GM23248 (cell line): Measurements from ENCODE around the gene RBM23. TPM values are rescaled to one million over a fixed set of nuclear protein-coding genes. Genes with fewer than 3 reads are reported as not detected.

ENCODE experiments used
- DNase-seq: peaks from one replicate; pipeline ENCODE4 v3.0.0-alpha.2; 2015
- H2AFZ ChIP-seq: fragments of 200-600 bp; sonication (generic); 2 replicates; pipeline ENCODE4 v1.6.1; 2016; ENCODE audit warnings: antibody characterized with exemption
- H3F3A ChIP-seq: fragments of 200-600 bp; sonication (generic); 2 replicates; pipeline ENCODE4 v1.6.1; 2016; ENCODE audit warnings: mild to moderate bottlenecking, antibody characterized with exemption, mixed run types; ENCODE audit not compliant: insufficient read depth
- H3K27ac ChIP-seq: fragments of 200-600 bp; sonication (generic); 2 replicates; pipeline ENCODE4 v1.5.1; 2016; ENCODE audit warnings: mild to moderate bottlenecking
- H3K27me3 ChIP-seq: fragments of 200-600 bp; sonication (generic); replicated peaks from 2 replicates; pipeline ENCODE4 v1.6.1; 2016; ENCODE audit warnings: mild to moderate bottlenecking; ENCODE audit not compliant: insufficient read depth
- H3K36me3 ChIP-seq: fragments of 200-600 bp; sonication (generic); 2 replicates; pipeline ENCODE4 v1.6.1; 2016; ENCODE audit warnings: low read depth, mild to moderate bottlenecking
- H3K4me1 ChIP-seq: fragments of 200-600 bp; sonication (generic); 2 replicates; pipeline ENCODE4 v1.6.1; 2016; ENCODE audit warnings: mild to moderate bottlenecking; ENCODE audit not compliant: insufficient read depth
- H3K4me2 ChIP-seq: fragments of 200-600 bp; sonication (generic); one replicate; pipeline ENCODE4 v1.6.1; 2016; ENCODE audit warnings: mild to moderate bottlenecking; ENCODE audit not compliant: unreplicated experiment
- H3K4me3 ChIP-seq: fragments of 200-600 bp; sonication (generic); 2 replicates; pipeline ENCODE4 v1.5.1; 2016; ENCODE audit warnings: mild to moderate bottlenecking
- H3K79me2 ChIP-seq: fragments of 200-600 bp; sonication (generic); 2 replicates; pipeline ENCODE4 v1.6.1; 2016; ENCODE audit warnings: mild to moderate bottlenecking; ENCODE audit not compliant: insufficient read depth
- H3K9ac ChIP-seq: fragments of 200-600 bp; sonication (generic); 2 replicates; pipeline ENCODE4 v1.6.1; 2016; ENCODE audit warnings: mild to moderate bottlenecking
- H3K9me2 ChIP-seq: fragments of 200-600 bp; sonication (generic); 2 replicates; pipeline ENCODE4 v1.6.1; 2016; ENCODE audit warnings: mixed run types, mild to moderate bottlenecking, moderate library complexity; ENCODE audit not compliant: insufficient read depth
- H3K9me3 ChIP-seq: fragments of 200-600 bp; sonication (generic); one replicate; pipeline ENCODE4 v1.6.1; 2017; ENCODE audit warnings: low read depth
- H4K20me1 ChIP-seq: fragments of 200-600 bp; sonication (generic); 2 replicates; pipeline ENCODE4 v1.6.0; 2016; ENCODE audit not compliant: insufficient read depth
- EZH2 ChIP-seq: fragments of 200-600 bp; sonication (generic); IDR thresholded peaks from 2 replicates; pipeline ENCODE4 v1.6.1; 2018; ENCODE audit warnings: antibody characterized with exemption, mild to moderate bottlenecking; ENCODE audit not compliant: insufficient read depth, poor library complexity, severe bottlenecking
- EZH2phosphoT487 ChIP-seq: fragments of 200-600 bp; sonication (generic); IDR thresholded peaks from 2 replicates; pipeline ENCODE4 v1.6.1; 2018; ENCODE audit warnings: antibody characterized with exemption, moderate library complexity, mild to moderate bottlenecking, low read depth; ENCODE audit not compliant: insufficient read depth
- WGBS, 2 experiments: methylation state at CpG; one replicate each; pipeline ENCODE4 v1.1.6; 2015 to 2017; ENCODE audit warnings: low lambda C conversion rate in 2 of 2, low coverage in 1 of 2; ENCODE audit errors: missing lambda C conversion rate in 2 of 2; 5-methylcytosine and 5-hydroxymethylcytosine counted together
- in situ Hi-C: fragments of 300-500 bp; cut with MboI; formaldehyde crosslinking; loops from 2 replicates; pipeline ENCODE4 v1.15.0; 2020
- polyA plus RNA-seq: library from polyadenylated mRNA; unstranded; fragments of >200 nt; fragmentation: Nextera tagmentation; extraction: Ambion mirVana; gene quantifications from 2 replicates; pipeline ENCODE4 v1.2.1, GENCODE V29; 2016
- total RNA-seq: library from RNA; depleted of rRNA; stranded (reverse); fragments of >200 nt; shearing (Covaris generic); gene quantifications from 2 replicates; pipeline ENCODE4 v1.2.3, GENCODE V29; 2014

Gene RBM23
- total and polyA plus RNA-seq, 2 experiments from 2014 or later = 33.8 to 57.2 TPM

GRCh38 chr14:22892488-22892887, 26.5 kb downstream of the RBM23 start:
- no peak overlapping the region for H2AFZ ChIP-seq
- no peaks in the 10 kb centered on the region for H3K27me3 ChIP-seq
- TF ChIP-seq EZH2phosphoT487 = no peak
- no peak for TF ChIP-seq EZH2
- no peak overlapping the region for H3K9ac ChIP-seq
- H3K27ac ChIP-seq = no peak overlapping the region
- WGBS, 2 experiments = 81 to 86% methylated on average over 7 of the region's 7 CpGs
- no peak overlapping the region for H3K4me2 ChIP-seq
- no peaks in the 10 kb centered on the region for H3K36me3 ChIP-seq
- no peaks in the 10 kb centered on the region for H3K9me3 ChIP-seq
- H3K79me2 ChIP-seq = no peaks in the 10 kb centered on the region
- no peak overlapping the region for H3K4me3 ChIP-seq
- H3K9me2 ChIP-seq = no peaks in the 10 kb centered on the region
- no peak for DNase-seq
- H3K4me1 ChIP-seq = no peaks in the 10 kb centered on the region
- in situ Hi-C loops = no loop called here
- H4K20me1 ChIP-seq = no peaks in the 10 kb centered on the region
- peaks cover 2% of the 10 kb centered on the region for H3F3A ChIP-seq

- H3K9me2 ChIP-seq = no peaks in the 10 kb centered on the region
- DNase-seq = no peak
- WGBS, 2 experiments = 65 to 67% methylated on average over 1 of the region's 1 CpG
- no peaks in the 10 kb centered on the region for H3K9me3 ChIP-seq
- no peaks in the 10 kb centered on the region for H3K27me3 ChIP-seq
- in situ Hi-C loops = no loop called here
- no peaks in the 10 kb centered on the region for H3K36me3 ChIP-seq
- H3F3A ChIP-seq = peaks cover 5% of the 10 kb centered on the region; the same call in 1 of the 2 replicates
- no peak overlapping the region for H3K27ac ChIP-seq
- no peaks in the 10 kb centered on the region for H3K79me2 ChIP-seq
- no peak overlapping the region for H3K9ac ChIP-seq
- no peaks in the 10 kb centered on the region for H3K4me1 ChIP-seq
- H3K4me3 ChIP-seq = no peak overlapping the region
- H2AFZ ChIP-seq = no peak overlapping the region
- H3K4me2 ChIP-seq = no peak overlapping the region
- no peaks in the 10 kb centered on the region for H4K20me1 ChIP-seq
- TF ChIP-seq EZH2phosphoT487 (no peak), EZH2 (no peak)
Observed at GRCh38 chr14:22890416-22890815, 28.5 kb downstream of the RBM23 start.

GRCh38 chr14:22888662-22889061, 30.3 kb downstream of the RBM23 start:
- 40 to 56% methylated on average over 1 to 3 of the region's 4 CpGs for WGBS, 2 experiments
- Histone ChIP-seq H3K36me3 (no peaks in the 10 kb centered on the region), H3F3A (peaks cover 5% of the 10 kb centered on the region; the same call in 1 of the 2 replicates), H4K20me1 (no peaks in the 10 kb centered on the region), H3K4me2 (no peak overlapping the region), H2AFZ (no peak overlapping the region), H3K27ac (no peak overlapping the region), H3K9ac (no peak overlapping the region), H3K4me3 (no peak overlapping the region), H3K9me3 (no peaks in the 10 kb centered on the region), H3K4me1 (no peaks in the 10 kb centered on the region), H3K9me2 (no peaks in the 10 kb centered on the region), H3K79me2 (no peaks in the 10 kb centered on the region), H3K27me3 (no peaks in the 10 kb centered on the region)
- in situ Hi-C loops = no loop called here
- TF ChIP-seq EZH2phosphoT487 (no peak), EZH2 (no peak)
- no peak for DNase-seq

DNA sequence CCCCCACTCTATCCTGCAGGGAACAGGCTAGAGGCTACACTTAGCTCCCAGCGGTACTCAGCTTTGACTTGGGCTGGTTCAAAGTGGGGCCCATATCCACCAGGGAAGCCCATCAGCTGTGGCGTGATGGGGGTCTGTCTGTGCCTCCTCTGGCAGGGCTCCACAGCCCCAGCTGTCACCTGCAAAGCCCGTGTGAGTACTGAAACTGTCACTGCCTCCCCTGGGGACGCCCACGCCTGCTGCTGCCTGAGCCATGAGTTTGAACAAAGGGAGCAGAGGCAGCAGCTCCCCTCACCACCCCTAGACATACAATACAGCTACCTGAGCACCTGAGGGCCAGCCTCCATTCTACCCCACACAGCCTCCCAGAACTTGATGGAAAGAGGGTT, 31.0 kb downstream of the RBM23 start:
- peak overlapping the region; percentile 90; the same call in 1 of the 2 replicates for H2AFZ ChIP-seq
- H3K4me3 ChIP-seq = peak overlapping the region; percentile 76; the same call in 1 of the 2 replicates

More for the DNA sequence above, 31.0 kb downstream of the RBM23 start:
- Histone ChIP-seq H3K27ac (no peak overlapping the region), H3K4me1 (no peaks in the 10 kb centered on the region), H3F3A (peaks cover 5% of the 10 kb centered on the region; the same call in 1 of the 2 replicates), H3K36me3 (no peaks in the 10 kb centered on the region), H3K9me3 (no peaks in the 10 kb centered on the region), H3K9me2 (no peaks in the 10 kb centered on the region), H3K79me2 (no peaks in the 10 kb centered on the region), H3K27me3 (no peaks in the 10 kb centered on the region), H3K4me2 (no peak overlapping the region), H3K9ac (no peak overlapping the region), H4K20me1 (no peaks in the 10 kb centered on the region)
- TF ChIP-seq EZH2 = no peak
- TF ChIP-seq EZH2phosphoT487 = no peak
- 79% methylated on average over 5 of the region's 5 CpGs for WGBS, 2 experiments
- in situ Hi-C loops = no loop called here
- DNase-seq = no peak
